ENCODE measurements around the gene GPR141.

- TF ChIP-seq CTCF (IDR thresholded peaks at IDR 0.05; ENCODE audit: low read depth, low read length) (no peak), EZH2phosphoT487 (IDR thresholded peaks at IDR 0.05; ENCODE audit: low read depth) (no peak)
Observed at GRCh38 chr7:37753398-37754050, 70.0 kb downstream of the GPR141 start.
